ENCODE results near the gene CES3.
"Not testable (repeated sequence)": the region's sequence is repeated elsewhere in the genome, so short reads cannot be mapped to it uniquely, and the experiment has no call there.

Gene CES3

DNA sequence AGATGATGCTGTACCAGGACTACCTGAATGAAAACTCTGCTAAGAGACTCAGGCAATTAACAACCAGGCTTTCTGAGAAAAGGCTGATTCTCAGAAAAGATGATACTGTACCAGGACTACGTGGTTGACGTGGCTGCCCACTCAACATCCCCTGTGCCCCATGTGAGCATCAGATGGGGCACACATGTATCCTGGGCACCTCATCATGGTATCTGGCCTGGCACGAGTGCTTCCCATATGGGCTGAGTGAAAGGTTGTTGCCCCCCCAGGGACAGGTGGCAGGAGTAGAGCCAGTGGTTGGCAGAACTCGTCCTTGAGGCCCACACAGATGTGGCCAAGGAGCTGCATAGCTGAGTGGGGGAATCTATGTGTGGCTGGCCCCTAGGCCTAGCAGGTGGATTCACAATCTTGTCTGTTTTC is 23.8 kb downstream of the CES3 start:
- Histone ChIP-seq H3K36me3 (ENCODE audit: control insufficient read depth, insufficient read depth, low read length) (no peaks in the 10 kb centered on the region), H3K18ac (ENCODE audit: low read length) (no peak overlapping the region), H4K5ac (ENCODE audit: low read length) (no peak overlapping the region), H2BK120ac (ENCODE audit: low read depth, low read length) (no peak overlapping the region), H3K9ac (ENCODE audit: low read length) (no peak overlapping the region), H3K27me3 (ENCODE audit: insufficient read depth, low read length, poor library complexity) (no peaks in the 10 kb centered on the region), H3K4me2 (ENCODE audit: low read length) (no peak overlapping the region), H3K79me1 (ENCODE audit: low read length) (no peaks in the 10 kb centered on the region), H4K8ac (ENCODE audit: low read depth, low read length) (no peak overlapping the region), H2AK5ac (ENCODE audit: low read length) (no peak overlapping the region), H3K4me3 (ENCODE audit: low read length) (no peak overlapping the region), H3K4ac (ENCODE audit: low read depth, low read length) (no peak overlapping the region), H3K79me2 (ENCODE audit: control insufficient read depth, insufficient read depth, low read length) (no peaks in the 10 kb centered on the region), H3K23ac (ENCODE audit: low read length) (no peak overlapping the region), H2BK5ac (ENCODE audit: low read length) (no peak overlapping the region), H3K4me1 (ENCODE audit: control insufficient read depth, low read depth, low read length) (no peaks in the 10 kb centered on the region), H3K27ac (ENCODE audit: low read depth, low read length) (no peak overlapping the region), H3K56ac (ENCODE audit: low read length) (no peak overlapping the region), H2BK15ac (replicated peaks; ENCODE audit: low read depth) (no peak overlapping the region)
- DNase-seq: no peak
- no CpG with 5 or more reads among the region's 4 CpGs for WGBS (ENCODE audit: extremely low coverage, insufficient coverage, low lambda C conversion rate)

DNA sequence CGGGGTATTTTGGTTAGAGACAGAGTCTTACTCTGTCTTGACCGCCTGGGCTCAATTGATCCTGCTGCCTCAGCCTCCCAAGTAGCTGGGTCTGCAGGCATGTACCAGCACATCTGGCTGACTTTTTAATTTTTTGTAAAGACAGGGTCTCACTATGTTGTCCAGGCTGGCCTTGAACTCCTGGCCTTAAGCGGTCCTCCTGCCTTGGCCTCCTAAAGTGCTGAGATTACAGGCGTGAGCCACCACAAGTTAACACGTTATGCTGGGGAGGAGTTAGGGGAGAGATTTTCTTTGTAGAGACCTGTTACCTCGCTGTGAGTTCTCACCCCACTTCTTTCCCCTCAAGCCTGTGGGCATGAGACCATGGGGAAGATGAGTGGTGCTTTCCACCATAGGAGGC is 25.5 kb downstream of the CES3 start:
- no peaks in the 10 kb centered on the region for H3K79me2 ChIP-seq (ENCODE audit: control insufficient read depth, insufficient read depth, low read length)
- H3K27me3 ChIP-seq (ENCODE audit: insufficient read depth, low read length, poor library complexity): no peaks in the 10 kb centered on the region
- H3K9ac ChIP-seq (ENCODE audit: low read length): no peak overlapping the region
- no peak overlapping the region for H4K5ac ChIP-seq (ENCODE audit: low read length)
- H3K18ac ChIP-seq (ENCODE audit: low read length): no peak overlapping the region
- no peak overlapping the region for H2AK5ac ChIP-seq (ENCODE audit: low read length)
- H4K8ac ChIP-seq (ENCODE audit: low read depth, low read length): no peak overlapping the region
- DNase-seq: no peak
- H2BK15ac ChIP-seq (replicated peaks; ENCODE audit: low read depth): no peak overlapping the region
- no peaks in the 10 kb centered on the region for H3K36me3 ChIP-seq (ENCODE audit: control insufficient read depth, insufficient read depth, low read length)
- H3K23ac ChIP-seq (ENCODE audit: low read length): no peak overlapping the region
- H3K79me1 ChIP-seq (ENCODE audit: low read length): no peaks in the 10 kb centered on the region
- no peak overlapping the region for H2BK5ac ChIP-seq (ENCODE audit: low read length)
- H3K4me3 ChIP-seq (ENCODE audit: low read length): no peak overlapping the region
- no peaks in the 10 kb centered on the region for H3K4me1 ChIP-seq (ENCODE audit: control insufficient read depth, low read depth, low read length)
- no peak overlapping the region for H3K56ac ChIP-seq (ENCODE audit: low read length)
- no peak overlapping the region for H3K4ac ChIP-seq (ENCODE audit: low read depth, low read length)
- H3K4me2 ChIP-seq (ENCODE audit: low read length): no peak overlapping the region
- no CpG with 5 or more reads among the region's 6 CpGs for WGBS (ENCODE audit: extremely low coverage, insufficient coverage, low lambda C conversion rate)
- no peak overlapping the region for H2BK120ac ChIP-seq (ENCODE audit: low read depth, low read length)
- H3K27ac ChIP-seq (ENCODE audit: low read depth, low read length): no peak overlapping the region

DNA sequence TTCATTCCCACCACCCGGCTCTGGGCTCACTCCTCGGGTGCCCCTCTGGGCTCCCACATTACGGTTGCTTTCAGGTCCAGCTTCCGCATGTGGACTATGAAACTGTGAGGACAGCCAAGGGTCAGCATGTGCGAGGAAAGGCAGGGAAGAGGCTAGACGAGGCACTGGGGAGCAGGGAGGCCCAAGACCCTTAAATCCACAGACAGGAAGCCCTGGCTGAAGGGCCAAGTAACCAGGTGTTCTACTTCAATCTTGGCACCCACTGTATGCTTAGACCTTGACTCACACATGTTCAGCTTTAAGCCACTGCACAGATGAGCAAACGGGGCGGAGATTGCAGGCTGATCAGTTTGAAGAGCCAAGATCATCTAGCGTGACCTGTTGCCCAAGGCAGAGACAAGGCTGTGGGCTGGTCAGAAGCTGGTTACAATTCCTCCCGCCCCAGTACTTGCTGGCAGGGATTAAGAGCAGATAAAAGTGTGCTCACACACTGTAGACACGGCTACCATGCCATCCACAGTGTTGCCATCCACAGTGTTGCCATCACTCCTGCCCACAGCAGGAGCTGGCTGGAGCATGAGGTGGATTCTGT is 27.2 kb downstream of the CES3 start, which contains the start of gene CES4A:
Gene CES4A (plus strand): TSS at position 393 of the 592 bp plus-strand sequence. CDS start 184 bp downstream, at position 577.
- H3K56ac ChIP-seq (ENCODE audit: low read length): no peak within 1 kb of the TSS
- WGBS (ENCODE audit: extremely low coverage, insufficient coverage, low lambda C conversion rate): no CpG with 5 or more reads among the region's 11 CpGs
- H3K79me2 ChIP-seq (ENCODE audit: control insufficient read depth, insufficient read depth, low read length): no peaks in the 10 kb centered on the region
- H3K4ac ChIP-seq (ENCODE audit: low read depth, low read length): no peak within 1 kb of the TSS
- no peak within 1 kb of the TSS for H2BK15ac ChIP-seq (replicated peaks; ENCODE audit: low read depth)
- H3K36me3 ChIP-seq (ENCODE audit: control insufficient read depth, insufficient read depth, low read length): no peaks in the 10 kb centered on the region
- no peak within 1 kb of the TSS for H3K4me2 ChIP-seq (ENCODE audit: low read length)
- no peak within 1 kb of the TSS for H3K9ac ChIP-seq (ENCODE audit: low read length)
- no peak within 1 kb of the TSS for H3K4me3 ChIP-seq (ENCODE audit: low read length)
- no peak within 1 kb of the TSS for H2BK120ac ChIP-seq (ENCODE audit: low read depth, low read length)
- no peaks in the 10 kb centered on the region for H3K79me1 ChIP-seq (ENCODE audit: low read length)
- no peak within 1 kb of the TSS for H3K27ac ChIP-seq (ENCODE audit: low read depth, low read length)
- no peaks in the 10 kb centered on the region for H3K27me3 ChIP-seq (ENCODE audit: insufficient read depth, low read length, poor library complexity)
- no peak within 1 kb of the TSS for H4K8ac ChIP-seq (ENCODE audit: low read depth, low read length)
- no peak within 1 kb of the TSS for H4K5ac ChIP-seq (ENCODE audit: low read length)
- DNase-seq: no peak
- H2AK5ac ChIP-seq (ENCODE audit: low read length): no peak within 1 kb of the TSS
- no peaks in the 10 kb centered on the region for H3K4me1 ChIP-seq (ENCODE audit: control insufficient read depth, low read depth, low read length)
- H3K18ac ChIP-seq (ENCODE audit: low read length): no peak within 1 kb of the TSS
- no peak within 1 kb of the TSS for H2BK5ac ChIP-seq (ENCODE audit: low read length)
- peak within 1 kb of the TSS; percentile 50 for H3K23ac ChIP-seq (ENCODE audit: low read length)

DNA sequence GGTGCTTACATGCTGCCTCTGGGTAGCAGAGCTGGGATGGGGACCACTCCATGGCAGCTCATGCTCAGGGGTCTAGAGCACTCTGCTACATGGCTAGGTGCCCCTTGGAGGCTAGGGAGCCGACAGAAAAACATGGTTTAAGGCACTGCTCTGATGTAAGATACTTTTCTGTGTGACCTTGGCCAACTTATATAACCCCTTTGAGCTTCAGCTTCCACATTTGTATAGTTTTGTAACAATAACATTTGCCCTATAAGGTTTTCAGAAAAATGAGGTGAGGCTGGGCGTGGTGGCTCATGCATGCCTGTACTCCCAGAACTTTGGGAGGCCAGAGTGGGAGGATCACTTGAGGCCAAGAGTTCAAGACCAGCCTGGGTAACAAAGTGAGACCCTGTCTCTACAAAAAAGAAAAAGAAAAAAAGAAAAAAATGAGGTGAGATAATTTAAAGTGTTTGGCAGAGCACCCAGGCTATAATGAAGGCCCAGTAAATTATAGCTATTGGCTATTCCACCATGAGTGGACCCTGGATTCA is 30.5 kb downstream of the CES3 start:
- Histone ChIP-seq H3K4me3 (ENCODE audit: low read length) (no peak overlapping the region), H3K27me3 (ENCODE audit: insufficient read depth, low read length, poor library complexity) (no peaks in the 10 kb centered on the region), H4K8ac (ENCODE audit: low read depth, low read length) (no peak overlapping the region), H3K79me2 (ENCODE audit: control insufficient read depth, insufficient read depth, low read length) (no peaks in the 10 kb centered on the region), H4K5ac (ENCODE audit: low read length) (no peak overlapping the region), H2BK5ac (ENCODE audit: low read length) (no peak overlapping the region), H3K36me3 (ENCODE audit: control insufficient read depth, insufficient read depth, low read length) (no peaks in the 10 kb centered on the region), H3K56ac (ENCODE audit: low read length) (no peak overlapping the region), H3K4ac (ENCODE audit: low read depth, low read length) (no peak overlapping the region), H3K18ac (ENCODE audit: low read length) (no peak overlapping the region), H2AK5ac (ENCODE audit: low read length) (no peak overlapping the region), H3K4me2 (ENCODE audit: low read length) (no peak overlapping the region), H3K27ac (ENCODE audit: low read depth, low read length) (no peak overlapping the region), H3K9ac (ENCODE audit: low read length) (no peak overlapping the region), H3K79me1 (ENCODE audit: low read length) (no peaks in the 10 kb centered on the region), H2BK15ac (replicated peaks; ENCODE audit: low read depth) (no peak overlapping the region), H3K23ac (ENCODE audit: low read length) (no peak overlapping the region), H3K4me1 (ENCODE audit: control insufficient read depth, low read depth, low read length) (no peaks in the 10 kb centered on the region), H2BK120ac (ENCODE audit: low read depth, low read length) (no peak overlapping the region)
- no CpG with 5 or more reads among the region's 2 CpGs for WGBS (ENCODE audit: extremely low coverage, insufficient coverage, low lambda C conversion rate)
- DNase-seq: no peak

DNA sequence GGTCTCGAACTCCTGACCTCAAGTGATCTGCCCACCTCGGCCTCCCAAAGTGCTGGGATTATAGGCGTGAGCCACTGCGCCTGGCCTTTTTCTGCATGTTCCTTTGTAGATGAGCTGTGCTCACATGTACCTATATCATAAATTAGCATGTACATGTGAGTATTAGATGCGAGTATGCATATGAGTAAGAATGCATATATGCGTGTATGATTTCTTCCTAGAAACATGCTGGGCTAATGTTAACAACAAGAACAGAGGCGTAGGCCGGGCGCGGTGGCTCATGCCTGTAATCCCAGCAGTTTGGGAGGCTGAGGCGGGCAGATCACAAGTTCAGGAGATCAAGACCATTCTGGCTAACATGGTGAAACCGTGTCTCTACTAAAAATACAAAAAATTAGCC is 32.5 kb downstream of the CES3 start:
- not testable (repeated sequence) for H3K27ac ChIP-seq (ENCODE audit: low read depth, low read length); H3K23ac ChIP-seq (ENCODE audit: low read length); H3K4me3 ChIP-seq (ENCODE audit: low read length); H4K5ac ChIP-seq (ENCODE audit: low read length); H3K36me3 ChIP-seq (ENCODE audit: control insufficient read depth, insufficient read depth, low read length); H3K9ac ChIP-seq (ENCODE audit: low read length); H2AK5ac ChIP-seq (ENCODE audit: low read length); H3K79me1 ChIP-seq (ENCODE audit: low read length); H2BK15ac ChIP-seq (replicated peaks; ENCODE audit: low read depth); DNase-seq; H3K56ac ChIP-seq (ENCODE audit: low read length); H3K4ac ChIP-seq (ENCODE audit: low read depth, low read length); H3K18ac ChIP-seq (ENCODE audit: low read length); H4K8ac ChIP-seq (ENCODE audit: low read depth, low read length); H2BK5ac ChIP-seq (ENCODE audit: low read length); H3K4me1 ChIP-seq (ENCODE audit: control insufficient read depth, low read depth, low read length); H3K79me2 ChIP-seq (ENCODE audit: control insufficient read depth, insufficient read depth, low read length); H2BK120ac ChIP-seq (ENCODE audit: low read depth, low read length); H3K4me2 ChIP-seq (ENCODE audit: low read length); H3K27me3 ChIP-seq (ENCODE audit: insufficient read depth, low read length, poor library complexity)
- no CpG with 5 or more reads among the region's 12 CpGs for WGBS (ENCODE audit: extremely low coverage, insufficient coverage, low lambda C conversion rate)

Measured in mesendoderm (in vitro differentiated cells).